GM21423 (cell line): ENCODE data around the gene ADH1C.
"Not testable (repeated sequence)": the region's sequence is repeated elsewhere in the genome, so short reads cannot be mapped to it uniquely, and the experiment has no call there.

Experiments used
- ATAC-seq: cut with Tn5 transposase; IDR thresholded peaks from one replicate; pipeline ENCODE4 v1.9.1; 2021; ENCODE audit warnings: mild to moderate bottlenecking, moderate library complexity; ENCODE audit not compliant: unreplicated experiment

The ADH1C gene

GRCh38 chr4:99359480-99360204, 7.1 kb upstream of the ADH1C start:
- ATAC-seq: no peak

GRCh38 chr4:99357948-99358347, 5.4 kb upstream of the ADH1C start:
- no peak for ATAC-seq

GRCh38 chr4:99356992-99357391, 4.4 kb upstream of the ADH1C start:
- peak; percentile 94 for ATAC-seq

- ATAC-seq: not testable (repeated sequence)
Measured at GRCh38 chr4:99356149-99356548, 3.6 kb upstream of the ADH1C start.

GRCh38 chr4:99351487-99351886, 1.1 kb downstream of the ADH1C start:
- no peak for ATAC-seq

GRCh38 chr4:99349338-99349737, 3.2 kb downstream of the ADH1C start:
- no peak for ATAC-seq

- ATAC-seq: not testable (repeated sequence)
Measured at GRCh38 chr4:99342624-99343023, 9.9 kb downstream of the ADH1C start.

- ATAC-seq: no peak
Measured at GRCh38 chr4:99341426-99341825, 11.1 kb downstream of the ADH1C start.

GRCh38 chr4:99339172-99339571, 13.4 kb downstream of the ADH1C start:
- no peak for ATAC-seq

- ATAC-seq: no peak
Measured at GRCh38 chr4:99336553-99336952, 16.0 kb downstream of the ADH1C start.

GRCh38 chr4:99334880-99335279, 17.7 kb downstream of the ADH1C start:
- no peak for ATAC-seq

GRCh38 chr4:99330648-99331047, 21.9 kb downstream of the ADH1C start:
- ATAC-seq: no peak

- no peak for ATAC-seq
Measured at GRCh38 chr4:99329876-99330275, 22.7 kb downstream of the ADH1C start.

GRCh38 chr4:99324979-99325378, 27.6 kb downstream of the ADH1C start:
- no peak for ATAC-seq

GRCh38 chr4:99324361-99324760, 28.2 kb downstream of the ADH1C start:
- ATAC-seq: no peak

- ATAC-seq: no peak
Measured at GRCh38 chr4:99323756-99324155, 28.8 kb downstream of the ADH1C start.

GRCh38 chr4:99321241-99322191, 31.0 kb downstream of the ADH1C start, which contains the start of gene ADH1B:
ADH1B (minus strand) TSS chr4:99321401; CDS start chr4:99321331, 70 bp downstream.
- ATAC-seq: no peak

- ATAC-seq: not testable (repeated sequence)
Measured at GRCh38 chr4:99317811-99318210, 34.7 kb downstream of the ADH1C start.

- ATAC-seq: no peak
Measured at GRCh38 chr4:99317354-99317753, 35.2 kb downstream of the ADH1C start.

- no peak for ATAC-seq
Measured at GRCh38 chr4:99315839-99316238, 36.7 kb downstream of the ADH1C start.

GRCh38 chr4:99314211-99314610, 38.3 kb downstream of the ADH1C start:
- ATAC-seq: no peak

- no peak for ATAC-seq
Measured at GRCh38 chr4:99310389-99310788, 42.2 kb downstream of the ADH1C start.
